ENCODE data around the gene SDHD. TPM values are rescaled to one million over a fixed set of nuclear protein-coding genes. Genes with fewer than 3 reads are reported as not detected.

The SDHD gene
- polyA plus RNA-seq, 3 donors = 60.4 to 270 (median 270) TPM

DNA sequence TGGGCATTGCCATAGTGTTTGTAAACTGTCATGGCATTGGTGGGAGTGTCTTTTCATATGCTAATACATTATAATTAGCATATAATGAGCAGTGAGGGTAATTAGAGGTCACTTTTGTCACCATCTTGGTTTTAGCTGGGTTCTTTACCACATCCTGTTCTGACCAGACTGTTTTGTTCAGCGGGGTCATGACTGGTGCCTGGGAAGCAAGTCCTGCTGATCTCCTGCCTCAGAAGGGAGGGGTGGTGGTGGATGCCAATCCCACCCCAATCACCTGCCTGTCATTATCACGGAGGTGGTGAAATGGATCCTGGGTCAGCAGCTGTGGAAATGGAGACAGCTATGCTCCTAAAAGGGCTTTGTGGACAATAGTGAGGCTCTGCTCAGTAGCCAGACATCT is 46.1 kb downstream of the SDHD start:
- Histone ChIP-seq H2AFZ (ENCODE audit: insufficient read depth, low read depth, low read length, poor library complexity, severe bottlenecking) (no peak overlapping the region), H3K27ac (ENCODE audit: low read depth in 1 of 2, low read length in 2 of 2) (no peak overlapping the region), H3K27me3 (ENCODE audit: control insufficient read depth in 2 of 2, insufficient read depth in 2 of 2, low read length in 2 of 2) (no peaks in the 10 kb centered on the region), H3K36me3 (replicated peaks in 1 of 2; ENCODE audit: control insufficient read depth in 1 of 2, insufficient read depth in 2 of 2, low read length in 2 of 2) (no peaks in the 10 kb centered on the region), H3K9me3 (replicated peaks in 1 of 2; ENCODE audit: control insufficient read depth in 1 of 2, insufficient read depth in 1 of 2, low read length in 2 of 2) (no peaks in the 10 kb centered on the region), H3K79me2 (ENCODE audit: insufficient read depth, low read length) (no peaks in the 10 kb centered on the region), H3K4me1 (ENCODE audit: control insufficient read depth in 1 of 2, insufficient read depth in 2 of 2, low read length in 2 of 2) (peaks cover 23 to 25% of the 10 kb centered on the region in 2 donors), H4K20me1 (ENCODE audit: insufficient read depth, low read length) (no peaks in the 10 kb centered on the region), H3K4me3 (replicated peaks in 1 of 3; ENCODE audit: low read depth in 2 of 3, low read length in 3 of 3) (no peak overlapping the region), H3K9ac (ENCODE audit: insufficient read depth, low read length, poor library complexity, severe bottlenecking) (no peak overlapping the region), H3K4me2 (replicated peaks; ENCODE audit: extremely low read depth, low read length, poor library complexity, severe bottlenecking) (no peak overlapping the region)
- TF ChIP-seq, protein P1, sequence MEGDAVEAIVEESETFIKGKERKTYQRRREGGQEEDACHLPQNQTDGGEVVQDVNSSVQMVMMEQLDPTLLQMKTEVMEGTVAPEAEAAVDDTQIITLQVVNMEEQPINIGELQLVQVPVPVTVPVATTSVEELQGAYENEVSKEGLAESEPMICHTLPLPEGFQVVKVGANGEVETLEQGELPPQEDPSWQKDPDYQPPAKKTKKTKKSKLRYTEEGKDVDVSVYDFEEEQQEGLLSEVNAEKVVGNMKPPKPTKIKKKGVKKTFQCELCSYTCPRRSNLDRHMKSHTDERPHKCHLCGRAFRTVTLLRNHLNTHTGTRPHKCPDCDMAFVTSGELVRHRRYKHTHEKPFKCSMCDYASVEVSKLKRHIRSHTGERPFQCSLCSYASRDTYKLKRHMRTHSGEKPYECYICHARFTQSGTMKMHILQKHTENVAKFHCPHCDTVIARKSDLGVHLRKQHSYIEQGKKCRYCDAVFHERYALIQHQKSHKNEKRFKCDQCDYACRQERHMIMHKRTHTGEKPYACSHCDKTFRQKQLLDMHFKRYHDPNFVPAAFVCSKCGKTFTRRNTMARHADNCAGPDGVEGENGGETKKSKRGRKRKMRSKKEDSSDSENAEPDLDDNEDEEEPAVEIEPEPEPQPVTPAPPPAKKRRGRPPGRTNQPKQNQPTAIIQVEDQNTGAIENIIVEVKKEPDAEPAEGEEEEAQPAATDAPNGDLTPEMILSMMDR (IDR thresholded peaks at IDR 0.05) = no peak
- Mint-ChIP-seq H3K27ac (peak overlapping the region in 2 of 7 donors; percentile 7 to 73), H3K4me3 (no peak overlapping the region), H3K4me1 (peaks cover 27% of the 10 kb centered on the region), H3K27me3 (ENCODE audit: low read depth in 3 of 3) (peaks cover 0 to 2% (median 0%) of the 10 kb centered on the region in 3 donors), H3K9me3 (peaks cover 0 to 1% (median 0%) of the 10 kb centered on the region in 7 donors), H3K36me3 (peaks cover 0 to 4% of the 10 kb centered on the region in 2 donors)
- WGBS (ENCODE audit: insufficient coverage) = no CpG with 5 or more reads among the region's 2 CpGs
- intact Hi-C loops (cut with micrococcal nuclease) = no loop called here
- DNase-seq = peak in 1 of 3 donors; percentile 4

DNA sequence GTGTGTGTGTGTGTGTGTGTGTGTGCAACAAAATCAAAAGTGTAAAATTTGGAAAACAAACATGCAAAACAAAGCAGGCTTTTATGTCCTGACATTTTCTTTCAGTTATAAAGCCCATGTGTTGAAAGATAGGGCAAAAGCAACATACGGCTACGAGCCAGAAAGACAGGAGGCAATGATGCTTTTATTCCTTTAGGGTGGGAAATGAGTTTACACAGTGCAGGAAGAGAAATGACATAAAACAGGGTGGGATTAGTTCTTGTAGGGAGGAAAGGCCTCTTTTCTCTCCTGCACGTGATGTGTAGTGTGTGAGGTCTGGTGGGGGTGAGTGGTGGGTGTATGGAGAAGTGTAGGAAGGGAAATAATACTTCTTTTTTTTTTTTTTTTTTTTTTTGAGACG is 47.8 kb downstream of the SDHD start:
- H4K20me1 ChIP-seq (ENCODE audit: insufficient read depth, low read length) = no peaks in the 10 kb centered on the region
- peaks cover 0 to 4% of the 10 kb centered on the region in 2 donors for H3K36me3 Mint-ChIP-seq
- H3K79me2 ChIP-seq (ENCODE audit: insufficient read depth, low read length) = no peaks in the 10 kb centered on the region
- 100% methylated on average over 2 of the region's 4 CpGs for WGBS (ENCODE audit: insufficient coverage)
- intact Hi-C loops (cut with micrococcal nuclease) = no loop called here
- H3K36me3 ChIP-seq (replicated peaks in 1 of 2; ENCODE audit: control insufficient read depth in 1 of 2, insufficient read depth in 2 of 2, low read length in 2 of 2) = no peaks in the 10 kb centered on the region
- H3K9me3 Mint-ChIP-seq = peaks cover 0 to 1% (median 0%) of the 10 kb centered on the region in 7 donors
- no peak overlapping the region for H3K27ac Mint-ChIP-seq
- peaks cover 16% of the 10 kb centered on the region for H3K4me1 Mint-ChIP-seq
- no peaks in the 10 kb centered on the region for H3K27me3 ChIP-seq (ENCODE audit: control insufficient read depth in 2 of 2, insufficient read depth in 2 of 2, low read length in 2 of 2)
- H2AFZ ChIP-seq (ENCODE audit: insufficient read depth, low read depth, low read length, poor library complexity, severe bottlenecking) = no peak overlapping the region
- no peak overlapping the region for H3K4me3 ChIP-seq (replicated peaks in 1 of 3; ENCODE audit: low read depth in 2 of 3, low read length in 3 of 3)
- TF ChIP-seq, protein P1 (IDR thresholded peaks at IDR 0.05) = no peak
- peaks cover 14 to 16% of the 10 kb centered on the region in 2 donors for H3K4me1 ChIP-seq (ENCODE audit: control insufficient read depth in 1 of 2, insufficient read depth in 2 of 2, low read length in 2 of 2)
- H3K27ac ChIP-seq (ENCODE audit: low read depth in 1 of 2, low read length in 2 of 2) = no peak overlapping the region
- H3K9ac ChIP-seq (ENCODE audit: insufficient read depth, low read length, poor library complexity, severe bottlenecking) = no peak overlapping the region
- peaks cover 0 to 2% (median 0%) of the 10 kb centered on the region in 3 donors for H3K27me3 Mint-ChIP-seq (ENCODE audit: low read depth in 3 of 3)
- DNase-seq = no peak
- no peaks in the 10 kb centered on the region for H3K9me3 ChIP-seq (replicated peaks in 1 of 2; ENCODE audit: control insufficient read depth in 1 of 2, insufficient read depth in 1 of 2, low read length in 2 of 2)
- no peak overlapping the region for H3K4me2 ChIP-seq (replicated peaks; ENCODE audit: extremely low read depth, low read length, poor library complexity, severe bottlenecking)
- no peak overlapping the region for H3K4me3 Mint-ChIP-seq
